CD4-positive, alpha-beta T cell treated with Interleukin-2 at 100 ng/mL for 4 hours (primary cell): ENCODE measurements around the gene TWIST2.

Experiments used
- DNase-seq: peaks from one replicate; pipeline ENCODE4 v3.0.0-alpha.2; 2020; ENCODE audit warnings: low spot score

Gene TWIST2

GRCh38 chr2:238920053-238920452 is 72.2 kb downstream of the TWIST2 start:
- no peak for DNase-seq

- no peak for DNase-seq
Observed at GRCh38 chr2:238920601-238921001, 72.7 kb downstream of the TWIST2 start.

DNA sequence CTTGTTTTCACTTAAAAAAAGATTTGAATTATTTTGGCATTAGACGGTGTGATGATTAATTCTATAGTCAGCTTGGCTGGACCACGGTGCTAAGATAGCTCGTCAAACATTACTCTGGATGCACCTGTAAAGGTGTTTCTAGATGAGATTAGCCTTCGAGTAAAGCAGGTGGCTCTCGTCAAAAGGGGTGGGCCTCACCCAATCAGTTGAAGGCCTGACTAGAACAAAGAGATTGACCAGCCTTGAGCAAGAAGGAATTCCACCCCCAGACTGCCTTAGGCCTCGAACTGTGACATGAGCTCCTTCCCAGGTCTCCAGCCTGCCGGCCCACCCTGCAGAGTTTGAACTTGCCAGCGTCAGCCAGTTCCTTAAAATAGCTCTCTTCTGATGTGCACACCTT is 73.4 kb downstream of the TWIST2 start:
- DNase-seq, result no peak

DNA sequence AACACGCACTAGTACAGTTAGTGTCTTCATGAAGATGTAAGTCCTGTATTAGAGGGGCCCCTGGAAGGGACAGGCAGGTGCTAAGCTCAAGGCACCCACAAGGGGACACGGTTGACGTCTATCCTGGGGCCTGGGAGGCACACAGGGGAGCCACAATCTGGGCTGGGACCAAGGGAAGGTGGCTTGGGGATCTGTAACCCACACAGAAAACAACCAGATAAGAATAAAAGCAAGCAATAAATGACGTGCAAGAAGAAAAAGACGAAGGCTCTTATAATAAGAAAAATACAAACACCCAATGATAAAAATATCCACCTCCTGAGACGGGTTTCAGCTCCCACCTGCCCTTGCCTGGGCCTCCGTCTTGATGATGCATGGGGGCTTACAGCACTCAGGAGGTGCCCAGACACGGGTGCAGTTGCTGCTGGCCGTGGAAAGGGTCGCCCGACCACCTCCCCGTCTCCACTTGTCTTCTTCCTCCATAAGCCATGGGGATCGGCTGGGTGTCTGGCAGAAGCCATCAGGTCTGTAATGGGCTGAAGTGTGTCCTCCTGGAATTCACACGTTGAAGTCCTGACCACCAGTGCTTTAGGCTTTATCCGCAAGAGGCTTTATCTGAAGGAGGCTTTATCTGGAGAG is 73.9 kb downstream of the TWIST2 start:
- no peak for DNase-seq

GRCh38 chr2:238922435-238922834 is 74.5 kb downstream of the TWIST2 start:
- DNase-seq, result no peak

GRCh38 chr2:238924032-238924431 is 76.1 kb downstream of the TWIST2 start:
- no peak for DNase-seq

DNA sequence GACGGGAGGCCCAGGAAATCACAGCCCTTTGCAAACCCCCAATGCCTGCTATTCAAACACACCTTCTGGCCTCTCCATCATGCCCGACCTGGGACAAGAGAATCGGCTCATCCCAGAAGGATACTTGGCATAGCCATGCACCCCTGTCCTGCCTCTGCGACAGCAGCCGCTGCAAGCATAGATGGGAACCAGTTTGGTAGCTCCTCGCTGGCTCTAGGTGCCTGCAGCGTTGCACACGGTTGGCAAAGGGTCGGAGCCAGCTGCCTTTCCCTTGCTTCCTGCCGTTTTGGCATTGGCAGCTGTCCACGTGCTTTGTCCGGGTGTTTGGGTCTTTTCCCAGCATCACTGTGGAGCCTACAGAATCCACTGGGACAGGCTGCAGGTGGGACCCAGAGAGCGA is 76.9 kb downstream of the TWIST2 start:
- DNase-seq, result no peak

DNA sequence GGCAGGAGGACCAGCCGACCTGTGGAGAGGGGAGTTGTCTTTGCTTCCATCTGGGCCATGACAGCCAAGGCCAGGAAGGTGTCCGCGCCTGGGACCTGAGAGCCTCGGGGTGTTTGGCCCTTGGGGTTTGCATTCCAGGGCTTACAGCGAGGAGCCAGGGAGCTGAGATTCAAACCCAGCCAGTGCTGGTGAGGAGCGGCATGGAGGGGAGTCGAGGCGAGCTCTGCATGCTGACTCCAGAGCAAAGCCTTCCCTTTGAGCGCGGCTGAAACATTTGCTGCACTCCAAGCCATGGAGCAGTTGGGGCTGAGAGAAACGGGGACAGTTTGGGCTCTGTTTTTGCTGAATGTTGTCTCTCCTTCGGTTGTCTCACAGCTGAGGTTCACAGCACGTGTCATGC is 77.4 kb downstream of the TWIST2 start:
- DNase-seq, result no peak

GRCh38 chr2:238925816-238926521 is 78.1 kb downstream of the TWIST2 start:
- no peak for DNase-seq

DNA sequence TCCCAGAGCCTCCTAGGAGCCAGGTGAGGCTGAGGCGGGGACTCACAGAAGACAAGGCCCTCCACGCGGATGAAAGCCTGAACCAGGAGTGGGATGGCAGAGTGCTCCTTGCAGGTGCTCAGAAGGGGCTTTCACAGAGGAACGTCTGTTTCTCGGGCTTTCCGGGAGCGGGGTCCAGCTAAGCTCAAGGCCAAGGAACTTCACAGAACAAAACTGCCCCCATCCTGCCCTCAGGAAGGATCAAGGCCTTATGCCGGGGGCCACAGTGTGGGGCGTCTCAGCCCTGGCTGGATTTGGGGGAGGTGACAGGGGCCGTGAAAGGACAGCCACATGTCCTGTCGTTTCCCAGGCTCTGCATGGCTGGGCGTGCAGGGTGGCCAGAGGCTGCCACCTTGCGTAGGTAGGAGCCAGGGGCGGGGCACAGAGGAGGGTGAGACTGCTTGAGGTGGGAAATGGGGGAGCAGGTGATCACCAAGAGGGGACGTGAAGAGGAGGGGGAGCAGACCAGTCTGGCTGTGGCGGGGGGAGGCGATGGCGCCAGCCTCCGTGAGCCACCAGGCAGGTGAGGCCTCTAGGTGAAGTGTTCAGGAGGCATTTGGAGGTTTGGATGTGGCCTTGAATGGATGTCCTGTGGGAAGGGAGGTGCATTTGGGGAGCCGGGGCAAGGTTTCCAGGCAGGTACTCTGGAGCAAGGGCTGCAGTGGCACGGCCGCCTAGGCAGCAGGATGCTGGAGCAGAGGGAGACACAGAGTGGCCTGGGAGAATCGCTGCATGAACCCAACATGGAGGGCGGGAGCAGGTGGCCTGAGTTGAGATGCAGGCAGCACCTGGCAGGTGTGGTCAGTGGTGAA is 79.1 kb downstream of the TWIST2 start:
- no peak for DNase-seq

DNA sequence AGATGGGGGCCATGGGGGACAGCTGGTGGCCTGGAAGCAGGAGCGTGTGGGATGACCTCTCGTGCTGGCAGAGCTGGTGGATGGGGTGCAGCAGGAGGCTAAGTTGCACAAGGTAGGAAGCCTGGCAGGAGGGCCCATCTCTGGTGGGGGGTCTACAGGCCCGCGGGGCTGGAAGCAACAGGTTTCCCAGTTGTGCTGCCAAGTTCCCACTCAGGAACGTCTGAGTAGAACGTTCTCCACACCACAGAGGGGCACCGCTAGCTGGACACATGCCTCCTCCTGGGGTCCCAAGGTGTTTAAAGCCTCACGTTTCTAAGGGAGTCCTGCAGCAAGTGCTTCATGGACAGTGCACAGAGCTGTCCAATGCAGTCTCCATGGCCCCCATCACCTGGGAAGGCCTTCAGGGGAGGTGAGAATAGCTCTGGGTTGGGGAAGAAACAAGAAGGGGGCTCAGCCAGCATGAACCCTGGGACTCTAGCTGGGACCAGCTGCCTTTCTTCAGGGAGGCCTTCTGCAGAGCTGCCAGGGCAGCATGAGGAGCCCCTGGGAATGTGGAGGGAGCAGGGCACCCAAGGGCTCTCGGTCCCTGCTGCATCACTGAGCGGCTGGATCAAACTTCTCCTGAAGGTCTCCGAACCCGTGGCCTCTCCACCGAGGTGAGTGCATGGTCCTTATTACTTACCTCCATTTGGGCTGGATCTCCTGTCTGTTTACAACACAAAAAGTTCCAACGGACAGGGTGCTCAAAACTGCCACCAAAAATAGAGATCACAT is 80.0 kb downstream of the TWIST2 start:
- DNase-seq, result no peak

DNA sequence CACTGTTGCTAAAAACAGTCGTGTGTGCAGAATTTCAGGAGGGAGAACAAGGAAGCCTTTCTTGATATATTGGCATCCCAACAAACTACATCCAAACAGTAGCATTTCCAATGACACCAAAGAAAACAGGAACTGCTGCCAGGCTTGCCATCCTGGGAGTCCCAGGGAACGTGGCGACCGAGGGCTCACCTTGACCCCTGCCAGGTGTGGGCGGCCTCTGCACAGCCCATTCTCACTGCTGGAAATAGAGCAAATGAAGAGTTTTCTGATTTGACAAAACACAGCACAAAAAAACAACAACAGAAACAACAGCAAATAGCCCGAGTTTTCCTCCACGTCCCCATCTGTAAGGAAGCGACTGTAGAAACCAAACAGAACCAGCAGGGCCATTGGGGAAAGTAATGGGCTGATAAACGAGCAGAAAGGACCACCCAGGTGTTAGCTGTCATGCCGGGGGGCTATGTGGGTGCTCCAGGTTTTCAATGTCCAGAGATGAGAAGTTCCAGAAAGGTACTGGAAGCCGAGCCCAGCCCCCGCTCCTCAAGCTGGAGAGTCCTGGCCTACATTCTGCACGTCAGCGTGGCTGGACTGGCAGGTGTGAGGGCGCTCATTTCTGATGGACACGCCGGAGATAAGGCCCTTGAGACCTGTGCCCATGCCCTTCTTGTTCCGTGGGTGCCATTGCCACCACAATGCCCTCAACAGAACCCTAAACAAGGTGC is 80.8 kb downstream of the TWIST2 start:
- DNase-seq, result no peak

DNA sequence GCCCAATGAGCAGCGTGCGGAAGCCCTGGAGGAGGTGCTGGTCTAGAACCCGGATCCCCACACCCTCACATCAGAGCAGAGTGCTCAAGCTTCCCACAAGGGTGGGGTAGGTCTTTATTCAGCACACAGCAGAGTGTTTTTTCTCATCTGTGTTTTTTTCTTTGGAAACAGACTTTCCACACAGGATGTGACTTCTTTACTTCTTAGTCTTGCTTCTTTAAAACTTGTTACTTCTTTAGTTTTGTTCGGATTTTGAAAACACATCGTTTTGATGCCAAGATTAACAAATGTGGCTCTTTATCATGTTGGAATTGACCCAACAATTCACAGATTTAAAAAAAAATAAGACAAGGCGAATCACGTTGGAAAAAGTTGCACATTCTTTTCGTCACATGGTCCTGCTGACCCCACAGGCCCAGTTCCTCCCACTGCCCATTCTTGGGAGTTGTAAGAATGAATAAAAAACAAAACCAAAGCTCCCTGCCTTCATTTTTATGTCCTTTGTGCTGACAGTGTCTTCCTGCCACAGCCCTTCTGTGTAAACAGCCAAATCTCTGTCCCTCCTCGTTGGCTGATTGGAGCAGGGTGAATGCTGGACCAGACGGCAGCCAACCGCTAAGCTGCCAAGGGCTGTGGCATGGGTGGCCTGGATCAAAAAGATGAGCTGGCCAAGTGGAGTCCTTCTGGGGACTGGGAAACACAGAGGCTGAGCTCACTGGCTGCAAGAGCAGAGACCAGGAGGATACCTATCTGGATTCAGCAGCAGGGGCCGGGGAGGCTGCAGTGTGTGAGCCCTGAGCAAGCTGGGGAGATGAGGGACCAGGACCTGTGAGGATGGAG is 81.6 kb downstream of the TWIST2 start:
- no peak for DNase-seq

- DNase-seq, result no peak
Observed at GRCh38 chr2:238930216-238930615, 82.3 kb downstream of the TWIST2 start.

DNA sequence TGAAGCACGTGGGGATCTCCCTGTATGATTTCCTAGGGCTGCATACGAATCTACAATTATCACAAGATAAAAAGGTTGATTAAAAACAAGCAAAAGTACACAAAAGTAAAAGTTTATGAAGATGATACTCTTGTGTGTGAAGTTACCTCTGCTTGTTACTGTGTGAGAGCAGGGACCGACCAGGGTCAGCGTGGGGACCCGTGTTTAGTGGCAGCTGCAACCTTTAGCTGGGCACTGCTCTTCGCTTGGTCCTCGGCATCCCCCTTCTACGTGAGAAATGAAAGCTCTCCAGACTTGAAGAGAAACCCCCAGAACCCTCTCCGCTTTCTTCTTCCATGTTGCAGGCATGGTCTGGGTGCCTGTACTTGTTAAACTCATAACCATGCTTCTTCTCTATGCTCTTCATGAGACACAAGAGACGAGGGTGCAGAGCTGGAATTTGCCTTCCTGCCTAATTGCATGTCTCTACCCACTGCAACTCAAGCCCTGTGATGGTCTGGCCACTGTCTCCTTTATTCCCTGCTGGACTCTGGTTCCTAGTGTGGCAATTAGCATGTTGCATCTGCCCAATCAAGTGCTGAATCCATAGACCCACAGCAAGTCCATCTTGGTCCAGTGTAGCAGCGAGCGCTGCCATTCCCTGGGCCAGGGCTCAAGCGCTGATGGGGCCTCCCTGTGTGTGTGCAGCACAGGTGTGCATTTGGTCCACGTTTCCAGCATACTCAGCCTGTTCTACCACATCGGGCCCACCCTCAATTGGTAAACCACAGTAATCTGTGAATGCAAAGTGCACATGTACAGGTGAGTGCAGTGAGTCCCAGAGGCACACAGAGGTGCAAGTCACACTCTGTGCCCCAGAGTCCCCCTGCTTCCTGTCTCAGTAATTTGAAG is 88.5 kb downstream of the TWIST2 start:
- DNase-seq, result no peak

DNA sequence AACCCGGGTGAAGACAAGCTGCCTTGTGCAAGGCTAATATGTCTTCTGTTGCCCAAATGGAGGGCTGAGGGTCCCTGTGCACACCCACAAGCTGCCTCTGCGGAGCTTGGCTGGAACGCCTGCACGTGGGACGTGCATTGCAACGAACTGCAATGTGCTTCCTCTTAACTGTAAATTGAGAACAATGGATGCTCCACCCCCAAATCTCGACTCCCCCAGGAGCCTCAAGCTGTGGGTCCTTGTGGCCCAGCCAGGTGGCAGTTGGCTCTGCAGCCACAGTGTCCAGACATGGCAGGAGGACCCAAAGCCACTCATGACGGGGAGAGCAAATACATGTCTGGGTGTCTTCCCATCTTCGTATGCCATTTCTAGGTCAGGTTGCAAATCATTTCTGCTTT is 90.1 kb downstream of the TWIST2 start:
- no peak for DNase-seq

DNA sequence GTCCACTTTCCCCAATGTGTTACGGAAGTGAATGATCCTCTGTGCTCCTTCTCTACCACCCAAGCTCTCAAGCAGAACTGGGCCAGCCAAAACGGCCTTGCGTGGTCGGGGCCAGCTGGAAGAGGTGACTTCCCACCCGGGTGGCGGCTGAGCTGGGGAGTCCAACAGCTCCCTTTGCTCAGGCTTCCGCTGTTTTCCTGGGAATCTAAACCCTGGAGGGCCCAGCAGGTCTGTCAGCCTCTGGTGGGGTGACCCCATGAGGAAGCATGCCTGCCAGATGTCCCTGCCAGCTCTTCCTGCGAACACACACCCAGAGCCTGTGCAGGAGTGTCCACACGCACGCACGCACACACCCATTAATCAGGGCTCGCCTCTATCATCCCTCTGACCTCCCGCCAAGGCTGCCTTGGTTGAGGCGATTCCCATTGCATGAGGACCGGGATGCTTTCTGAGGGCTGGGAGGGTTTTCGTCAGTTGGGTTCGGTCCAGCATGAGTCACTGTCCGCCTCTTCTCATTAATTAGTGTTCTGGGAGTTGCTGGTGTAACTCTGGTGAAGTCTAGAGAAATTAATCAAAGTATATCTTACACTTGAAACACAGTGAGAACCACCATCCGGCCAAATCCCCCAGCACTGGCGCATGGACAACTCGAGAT is 90.6 kb downstream of the TWIST2 start:
- DNase-seq, result no peak

- DNase-seq, result no peak
Observed at GRCh38 chr2:238939074-238939473, 91.2 kb downstream of the TWIST2 start.
